Activated CD4-positive, alpha-beta T cell treated with anti-CD3 and anti-CD28 coated beads, Interleukin-2, amount 10 ng/mL, durations not matched to agents 7 days and 5 days (primary cell): ENCODE measurements around the gene SLC7A8. TPM values are rescaled to one million over a fixed set of nuclear protein-coding genes. Genes with fewer than 3 reads are reported as not detected.

Experiments
- CTCF ChIA-PET: fragments of 350-600 bp; sonication (Branson Sonifier 250); formaldehyde crosslinking; loops from one replicate; lab custom pipeline; 2021; ENCODE audit warnings: antibody characterized with exemption; lab: Charles Lee
- POLR2A ChIA-PET: fragments of 350-600 bp; sonication (Branson Sonifier 250); formaldehyde crosslinking; loops from one replicate; lab custom pipeline; 2021; ENCODE audit warnings: antibody characterized with exemption; lab: Charles Lee
- DNase-seq: peaks from one replicate; pipeline ENCODE4 v3.0.0-alpha.2; 2020
- H3K27ac Mint-ChIP-seq: one replicate; pipeline ENCODE4 v1.8.0; 2021; ENCODE audit warnings: mild to moderate bottlenecking, moderate library complexity, mixed read lengths
- H3K27me3 Mint-ChIP-seq: one replicate; pipeline ENCODE4 v1.8.0; 2021; ENCODE audit warnings: mixed read lengths
- H3K36me3 Mint-ChIP-seq: one replicate; pipeline ENCODE4 v1.8.0; 2021; ENCODE audit warnings: low read depth, mixed read lengths
- H3K4me1 Mint-ChIP-seq: one replicate; pipeline ENCODE4 v1.8.0; 2021; ENCODE audit warnings: mixed read lengths
- H3K4me3 Mint-ChIP-seq: one replicate; pipeline ENCODE4 v1.8.0; 2021; ENCODE audit warnings: mild to moderate bottlenecking, moderate library complexity, mixed read lengths
- H3K9me3 Mint-ChIP-seq: one replicate; pipeline ENCODE4 v1.8.0; 2021; ENCODE audit warnings: mixed read lengths
- total RNA-seq, 2 experiments: library from RNA; stranded (reverse); gene quantifications; one replicate each; pipeline ENCODE4 v1.2.3, GENCODE V29; 2021

Gene SLC7A8
- total RNA-seq, 2 experiments from 2014 or later = 0.27 to 0.64 TPM

DNA sequence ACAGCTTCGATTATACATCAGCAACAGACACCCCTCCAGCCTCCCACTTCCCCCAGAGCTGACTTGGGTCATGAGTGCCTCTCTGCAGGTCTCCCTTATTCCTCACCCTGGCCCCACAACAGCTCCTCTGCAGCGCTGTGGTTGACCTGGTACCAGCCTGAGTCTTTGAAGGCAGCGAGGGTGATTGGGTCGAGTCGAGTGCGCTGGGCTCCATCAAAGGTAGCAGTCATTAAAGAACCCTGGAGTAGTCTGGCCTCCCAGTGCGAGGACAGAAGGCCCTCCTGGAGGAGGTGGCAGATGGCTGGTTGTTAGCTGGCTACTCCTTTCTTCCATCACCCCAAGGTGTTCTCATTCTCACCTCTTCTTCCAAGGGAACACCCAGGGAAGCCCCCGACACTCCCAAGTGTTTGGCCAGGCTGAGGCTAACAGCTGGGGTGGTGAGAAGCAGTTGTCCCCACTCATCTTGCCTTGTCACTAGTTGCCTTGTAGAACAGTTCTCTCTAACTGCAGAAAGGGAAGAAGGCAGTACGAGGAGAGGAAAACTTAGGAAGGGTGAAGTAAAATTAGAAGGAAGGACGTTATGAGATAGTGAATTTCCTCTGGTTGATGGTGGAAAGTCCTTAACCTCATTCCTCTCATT, 81.4 kb downstream of the SLC7A8 start:
- no peaks in the 10 kb centered on the region for H3K9me3 Mint-ChIP-seq
- peaks cover 10% of the 10 kb centered on the region for H3K4me1 Mint-ChIP-seq
- no peak overlapping the region for H3K4me3 Mint-ChIP-seq
- H3K27ac Mint-ChIP-seq = no peak overlapping the region
- no peaks in the 10 kb centered on the region for H3K27me3 Mint-ChIP-seq
- peaks cover 18% of the 10 kb centered on the region for H3K36me3 Mint-ChIP-seq
- ChIA-PET POLR2A (no interaction called here), CTCF (interaction anchor here (1.3 to 3.2 kb wide), 2 partner anchors 15 to 19 kb away, joined by 3 to 12 read pairs; no protein-coding TSS in a partner anchor)
- no peak for DNase-seq

DNA sequence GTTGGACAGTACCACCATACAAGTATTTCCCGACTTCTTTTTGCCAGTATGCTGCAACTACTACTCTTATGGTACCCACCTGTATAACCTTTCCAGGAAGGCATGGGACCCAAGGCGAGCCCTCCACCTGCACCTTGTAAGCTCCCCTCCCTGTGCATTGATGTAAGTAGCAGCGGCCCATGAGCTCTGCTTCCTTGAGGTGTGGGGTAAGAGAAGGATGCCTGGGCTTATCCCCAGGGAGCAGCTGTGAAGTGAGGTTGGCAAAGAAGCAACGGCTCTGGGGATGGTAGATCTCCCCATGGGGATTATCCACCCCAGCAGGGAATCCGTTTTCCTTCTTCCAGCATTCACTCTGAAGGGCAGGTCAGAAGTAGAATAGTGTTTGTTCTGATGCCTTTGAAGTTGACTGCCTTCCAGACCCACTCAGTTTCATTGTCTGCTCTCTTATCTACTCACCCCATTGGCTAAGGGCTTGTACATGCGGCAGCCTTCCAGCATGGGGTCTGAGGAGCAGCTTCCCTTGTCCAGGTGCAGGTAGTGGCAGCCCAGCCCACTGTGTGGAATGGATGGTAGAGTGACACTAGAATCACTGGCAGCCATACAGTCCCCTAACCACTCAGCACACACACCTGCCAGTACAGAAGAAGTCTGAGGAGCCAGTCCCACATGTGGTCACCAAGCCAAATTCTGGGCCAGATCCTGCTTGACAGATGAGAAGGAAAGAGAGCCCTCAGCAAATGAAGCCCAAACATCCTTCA, 82.1 kb downstream of the SLC7A8 start:
- ChIA-PET POLR2A (no interaction called here), CTCF (interaction anchor here (1.2 to 3.2 kb wide), 2 partner anchors 9 to 19 kb away, joined by 6 to 12 read pairs; no protein-coding TSS in a partner anchor)
- H3K27me3 Mint-ChIP-seq = no peaks in the 10 kb centered on the region
- peaks cover 17% of the 10 kb centered on the region for H3K4me1 Mint-ChIP-seq
- H3K27ac Mint-ChIP-seq = no peak overlapping the region
- no peak overlapping the region for H3K4me3 Mint-ChIP-seq
- peaks cover 23% of the 10 kb centered on the region for H3K36me3 Mint-ChIP-seq
- no peaks in the 10 kb centered on the region for H3K9me3 Mint-ChIP-seq
- no peak for DNase-seq

DNA sequence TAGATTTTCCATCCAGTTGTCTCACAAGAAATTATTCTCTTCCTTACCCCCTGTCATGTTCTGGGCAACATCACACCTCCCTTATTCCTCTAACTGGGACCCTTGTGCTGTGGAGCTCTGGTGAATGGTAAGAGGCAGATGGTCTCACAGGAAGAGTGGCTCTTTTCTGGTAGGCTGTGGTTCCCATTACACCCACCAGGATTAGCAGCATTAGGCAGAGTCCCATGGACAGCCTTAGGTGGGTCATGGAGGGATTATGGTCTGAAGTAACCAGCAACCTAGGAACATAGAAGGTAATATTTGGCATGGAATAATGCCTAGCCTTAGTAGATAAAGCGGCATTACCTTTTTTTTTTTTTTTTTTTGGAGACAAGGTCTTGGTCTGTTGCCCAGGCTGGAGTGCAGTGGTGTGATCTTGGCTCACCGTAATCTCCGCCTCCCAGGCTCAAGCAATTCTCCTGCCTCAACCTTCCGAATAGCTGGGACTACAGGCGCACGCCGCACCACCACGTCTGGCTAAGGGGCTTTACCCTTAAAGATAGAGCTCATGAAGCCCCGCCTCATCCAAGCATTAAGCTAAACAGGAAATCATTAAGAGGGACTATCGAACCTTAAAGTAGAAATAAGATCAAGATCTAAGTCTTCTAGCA, 84.1 kb downstream of the SLC7A8 start:
- Mint-ChIP-seq H3K27ac (no peak overlapping the region), H3K4me3 (no peak overlapping the region), H3K27me3 (no peaks in the 10 kb centered on the region), H3K9me3 (no peaks in the 10 kb centered on the region), H3K4me1 (peaks cover 17% of the 10 kb centered on the region), H3K36me3 (peaks cover 23% of the 10 kb centered on the region)
- no peak for DNase-seq
- CTCF ChIA-PET = interaction anchor here (0.6 to 3.9 kb wide), 3 partner anchors 21 to 99 kb away, joined by 3 to 15 read pairs (median 3); no protein-coding TSS in a partner anchor
- POLR2A ChIA-PET = interaction anchor here (0.7 kb wide), 1 partner anchor 83 kb away, joined by 3 read pairs; no protein-coding TSS in a partner anchor

DNA sequence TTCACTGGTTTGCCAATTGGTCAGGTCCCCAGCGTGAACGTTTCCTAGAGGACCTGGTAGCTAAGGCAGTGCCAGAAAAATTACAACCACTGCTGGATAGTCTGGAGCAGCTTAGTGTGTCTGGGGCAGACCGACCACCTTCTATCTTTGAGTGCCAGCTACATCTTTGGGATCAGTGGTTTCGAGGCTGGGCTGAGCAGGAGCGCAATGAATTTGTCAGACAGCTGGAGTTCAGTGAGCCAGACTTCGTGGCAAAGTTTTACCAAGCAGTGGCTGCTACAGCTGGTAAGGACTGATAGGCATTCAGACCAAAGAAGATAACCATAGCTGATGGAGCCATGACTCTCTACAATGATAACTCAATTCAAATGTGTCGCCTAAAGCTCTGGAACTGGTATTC, 85.7 kb downstream of the SLC7A8 start:
- ChIA-PET POLR2A (no interaction called here), CTCF (interaction anchor here (1.1 to 3.9 kb wide), 3 partner anchors 23 to 39 kb away, joined by 4 to 15 read pairs (median 4); no protein-coding TSS in a partner anchor)
- Mint-ChIP-seq H3K9me3 (no peaks in the 10 kb centered on the region), H3K27me3 (no peaks in the 10 kb centered on the region), H3K27ac (no peak overlapping the region), H3K4me1 (peaks cover 27% of the 10 kb centered on the region), H3K36me3 (peaks cover 28% of the 10 kb centered on the region), H3K4me3 (no peak overlapping the region)
- no peak for DNase-seq

DNA sequence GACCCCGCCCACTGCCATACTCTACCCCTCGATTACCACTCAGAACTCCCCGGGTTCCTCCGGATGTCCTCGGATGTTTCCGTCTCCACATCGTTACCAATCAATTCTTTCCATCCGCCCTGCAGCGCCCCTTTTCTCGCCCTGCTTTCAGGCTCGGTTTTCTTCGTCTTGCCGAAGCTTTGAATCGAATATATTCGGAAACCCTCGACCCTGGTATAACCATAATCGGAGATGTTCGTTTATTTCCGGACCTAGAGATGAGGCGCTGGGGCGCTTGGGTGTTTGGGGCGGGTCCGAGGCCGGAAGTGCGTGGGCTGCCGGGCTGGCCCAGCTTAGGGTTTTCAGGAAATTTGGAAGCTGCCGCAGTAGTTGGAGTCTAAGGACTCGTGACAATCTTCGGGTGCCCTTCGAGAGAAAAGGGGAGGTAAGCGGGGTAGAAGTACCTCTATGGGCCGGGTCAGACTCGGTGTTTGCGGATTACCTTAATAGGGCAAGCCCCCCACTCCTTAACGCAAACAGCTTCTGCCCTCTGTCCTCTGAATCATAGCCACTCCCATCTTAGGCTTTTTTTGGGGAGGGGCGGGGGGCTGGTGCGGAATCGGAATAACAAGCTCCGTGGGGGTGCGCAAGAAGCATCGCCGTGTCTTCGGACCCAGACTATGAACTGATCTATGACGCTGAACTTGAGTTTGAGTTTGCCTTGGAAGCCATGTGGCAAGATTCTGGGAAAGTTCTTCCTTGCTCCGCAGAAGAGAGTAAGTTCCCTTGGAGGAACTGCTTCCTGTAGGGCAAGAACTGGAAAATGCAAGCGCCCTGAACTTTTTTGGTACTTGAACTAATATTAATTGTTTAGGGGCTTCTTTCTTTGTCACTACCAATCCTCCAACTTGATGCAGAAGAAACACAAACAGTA, 88.0 kb downstream of the SLC7A8 start, which contains the start of gene C14orf119:
C14orf119 (plus strand) TSS at position 310 of the 913 bp plus-strand sequence. CDS start 2,154 bp downstream, outside the sequence.
- DNase-seq = peak; percentile 100
- no peaks in the 10 kb centered on the region for H3K27me3 Mint-ChIP-seq
- peaks cover 41% of the 10 kb centered on the region for H3K36me3 Mint-ChIP-seq
- H3K9me3 Mint-ChIP-seq = no peaks in the 10 kb centered on the region
- CTCF ChIA-PET = interaction anchor here (0.6 to 2.8 kb wide), 10 partner anchors 8 to 445 kb away, joined by 3 to 19 read pairs (median 6); partner anchors contain the start of gene CDH24
- POLR2A ChIA-PET = interaction anchor here (0.8 to 1.4 kb wide), 7 partner anchors 24 to 506 kb away, joined by 3 to 12 read pairs (median 6); partner anchors contain the start of genes CEBPE and PABPN1
- H3K4me3 Mint-ChIP-seq = no peak within 1 kb of the TSS
- no peak within 1 kb of the TSS for H3K27ac Mint-ChIP-seq
- peaks cover 34% of the 10 kb centered on the region for H3K4me1 Mint-ChIP-seq

DNA sequence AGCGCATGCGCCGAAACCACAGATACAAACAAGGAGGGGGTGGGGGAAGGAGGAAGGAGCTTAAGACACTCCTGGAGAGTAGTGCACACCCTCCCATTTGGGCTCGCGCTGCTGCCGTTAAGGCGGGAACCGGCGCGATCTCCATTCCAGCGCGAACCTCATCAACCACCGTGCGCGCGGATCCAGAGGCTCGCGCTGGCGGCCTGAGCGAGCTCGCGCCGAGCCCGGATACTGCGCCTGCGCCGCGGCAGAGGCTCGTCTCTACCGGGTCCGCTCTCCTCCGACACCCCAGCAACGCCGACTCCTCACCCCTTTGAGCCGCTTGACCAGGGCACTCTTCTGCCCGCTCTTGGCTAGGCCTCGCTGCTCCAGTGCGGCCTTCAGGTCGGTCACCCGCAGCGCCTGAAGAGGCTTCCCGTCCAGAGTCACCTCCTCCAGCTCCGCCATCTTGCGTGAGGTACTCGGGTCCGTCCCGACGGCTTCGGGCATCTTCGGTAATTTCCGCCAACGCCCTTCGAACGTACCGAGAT, 88.7 kb downstream of the SLC7A8 start, which contains the start of gene ACIN1:
ACIN1 (minus strand) TSS at position 471 of the 530 bp plus-strand sequence; CDS start at position 447, 24 bp downstream.
- ChIA-PET POLR2A (interaction anchor here (0.5 to 1.4 kb wide), 8 partner anchors 18 to 502 kb away, joined by 3 to 12 read pairs (median 4); partner anchors contain the start of genes CEBPE and PABPN1), CTCF (interaction anchor here (0.6 to 2.8 kb wide), 10 partner anchors 9 to 446 kb away, joined by 3 to 19 read pairs (median 6); partner anchors contain the start of gene CDH24)
- H3K4me1 Mint-ChIP-seq = peaks cover 35% of the 10 kb centered on the region
- H3K9me3 Mint-ChIP-seq = no peaks in the 10 kb centered on the region
- DNase-seq = peak; percentile 79
- H3K27ac Mint-ChIP-seq = no peak within 1 kb of the TSS
- H3K4me3 Mint-ChIP-seq = no peak within 1 kb of the TSS
- peaks cover 48% of the 10 kb centered on the region for H3K36me3 Mint-ChIP-seq
- H3K27me3 Mint-ChIP-seq = no peaks in the 10 kb centered on the region

DNA sequence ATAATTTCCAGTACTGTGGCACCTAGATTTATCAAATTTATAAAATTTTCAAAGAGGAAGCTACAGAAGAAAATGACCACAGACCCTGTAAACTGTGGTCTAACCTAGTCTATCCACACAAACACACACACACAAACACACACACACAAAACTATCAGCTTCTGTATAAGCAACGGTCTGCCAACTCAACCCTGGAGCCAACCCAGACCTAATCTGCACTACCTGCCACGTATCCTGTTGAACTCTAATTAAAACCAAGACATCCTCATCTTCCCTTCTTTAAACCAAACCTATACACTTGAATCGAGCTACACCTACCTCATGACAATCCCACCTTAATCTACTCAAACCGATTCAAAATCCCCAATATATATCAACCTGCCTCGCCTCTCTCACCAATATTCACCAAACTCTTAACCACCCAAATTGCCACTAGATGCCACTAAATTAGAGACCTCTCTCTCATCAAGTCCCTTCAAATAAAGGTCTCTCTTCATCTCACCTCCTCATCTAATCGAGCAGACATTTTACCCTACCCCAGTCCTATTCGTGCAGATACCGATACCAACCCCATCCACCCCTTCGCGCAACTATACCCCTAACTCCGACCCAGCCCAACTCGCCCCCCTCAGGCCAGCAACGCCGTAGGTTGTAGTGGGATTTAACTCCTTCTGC, 89.3 kb downstream of the SLC7A8 start:
- Mint-ChIP-seq H3K4me3 (no peak overlapping the region), H3K27ac (no peak overlapping the region), H3K36me3 (peaks cover 52% of the 10 kb centered on the region), H3K9me3 (no peaks in the 10 kb centered on the region), H3K27me3 (no peaks in the 10 kb centered on the region), H3K4me1 (peaks cover 39% of the 10 kb centered on the region)
- ChIA-PET POLR2A (interaction anchor here (0.5 to 1.4 kb wide), 7 partner anchors 17 to 501 kb away, joined by 3 to 12 read pairs (median 3); partner anchors contain the start of gene CEBPE), CTCF (interaction anchor here (0.6 to 2.8 kb wide), 9 partner anchors 9 to 107 kb away, joined by 3 to 19 read pairs (median 8); partner anchors contain the start of gene CDH24)
- no peak for DNase-seq

DNA sequence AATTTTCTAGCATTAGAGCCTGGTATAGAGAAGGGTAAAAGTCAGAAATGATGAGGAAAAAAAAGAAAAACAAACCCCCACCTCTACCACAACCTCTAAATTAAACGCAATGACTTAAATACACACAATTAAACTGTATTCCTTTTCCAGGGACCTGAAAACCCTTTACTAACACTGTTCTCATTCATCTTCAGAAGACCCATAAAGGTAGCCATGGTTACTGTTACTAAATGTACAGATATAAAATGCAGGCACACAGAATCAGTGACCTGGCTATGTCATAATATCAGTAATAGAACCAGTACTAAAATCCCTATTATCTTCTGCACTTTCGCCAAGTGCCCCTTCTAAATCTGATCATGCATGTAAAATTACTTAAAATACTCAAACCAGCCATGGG, 89.9 kb downstream of the SLC7A8 start:
- ChIA-PET POLR2A (no interaction called here), CTCF (interaction anchor here (2.3 to 2.8 kb wide), 3 partner anchors 16 to 35 kb away, joined by 11 to 19 read pairs (median 16); partner anchors contain the start of gene CDH24)
- DNase-seq = no peak
- Mint-ChIP-seq H3K9me3 (no peaks in the 10 kb centered on the region), H3K36me3 (peaks cover 50% of the 10 kb centered on the region), H3K27ac (no peak overlapping the region), H3K4me1 (peaks cover 39% of the 10 kb centered on the region), H3K4me3 (no peak overlapping the region), H3K27me3 (no peaks in the 10 kb centered on the region)

DNA sequence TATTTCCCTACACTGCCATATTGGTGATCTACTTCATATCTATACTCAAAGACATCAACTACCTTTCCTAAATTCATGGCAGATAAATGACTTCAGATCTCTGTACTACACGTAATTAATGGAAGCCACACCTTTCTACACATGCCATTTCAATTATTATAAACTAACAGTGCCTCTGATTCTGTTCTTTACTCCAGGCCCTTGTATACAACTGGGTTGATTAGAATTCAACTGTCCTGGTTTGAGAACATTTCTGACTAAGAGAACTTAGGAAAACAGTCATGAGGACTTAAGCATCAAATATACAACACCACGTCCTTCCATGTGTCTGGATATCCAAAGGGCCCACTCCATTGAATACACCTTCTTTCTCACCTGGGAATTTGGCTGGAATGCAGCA, 90.4 kb downstream of the SLC7A8 start:
- H3K36me3 Mint-ChIP-seq = peaks cover 50% of the 10 kb centered on the region
- no peaks in the 10 kb centered on the region for H3K27me3 Mint-ChIP-seq
- ChIA-PET CTCF (interaction anchor here (1.8 to 4.1 kb wide), 2 partner anchors 16 to 25 kb away, joined by 5 to 21 read pairs; no protein-coding TSS in a partner anchor), POLR2A (no interaction called here)
- no peak for DNase-seq
- H3K4me3 Mint-ChIP-seq = no peak overlapping the region
- H3K4me1 Mint-ChIP-seq = peaks cover 39% of the 10 kb centered on the region
- H3K27ac Mint-ChIP-seq = peak overlapping the region; percentile 61
- no peaks in the 10 kb centered on the region for H3K9me3 Mint-ChIP-seq

DNA sequence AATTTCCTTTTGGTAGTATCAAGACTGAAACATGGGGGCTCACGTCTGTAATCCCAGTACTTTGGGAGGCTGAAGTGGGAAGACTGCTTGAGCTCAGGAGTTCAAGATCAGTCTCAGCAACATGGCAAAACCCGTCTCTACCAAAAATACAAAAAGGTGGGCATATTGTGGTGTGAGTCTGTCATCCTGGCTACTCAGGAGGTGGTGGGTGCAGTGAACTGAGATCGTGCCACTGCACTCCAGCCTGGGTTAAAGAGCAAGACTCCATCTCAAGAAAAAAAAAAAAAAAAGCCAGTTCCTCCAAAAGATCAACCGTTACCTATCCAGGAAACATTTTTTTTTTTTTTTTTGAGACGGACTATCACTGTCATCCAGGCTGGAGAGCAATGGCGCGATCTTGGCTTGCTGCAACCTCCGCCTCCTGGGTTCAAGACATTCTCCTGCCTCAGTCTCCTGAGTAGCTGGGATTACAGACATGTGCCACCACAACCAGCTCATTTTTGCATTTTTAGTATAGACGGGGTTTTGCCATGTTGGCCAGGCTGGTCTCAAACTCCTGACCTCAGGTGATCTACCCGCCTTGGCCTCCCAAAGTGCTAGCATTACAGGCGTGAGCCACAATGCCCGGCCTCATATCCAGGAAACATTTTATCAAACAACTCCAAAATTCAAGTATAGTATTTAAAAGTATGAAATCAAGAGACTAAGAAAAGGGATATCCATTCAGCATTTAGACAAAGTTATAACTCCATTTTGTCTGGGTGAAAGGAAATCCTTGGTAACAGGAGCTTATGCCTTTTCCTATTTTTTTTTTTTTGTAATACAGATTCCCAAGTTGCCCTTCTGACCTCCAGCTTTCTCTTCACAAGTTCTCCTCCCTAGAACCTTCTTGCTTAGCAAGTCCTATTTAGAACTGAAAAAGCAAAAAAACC, 91.9 kb downstream of the SLC7A8 start:
- Mint-ChIP-seq H3K27ac (no peak overlapping the region), H3K4me3 (no peak overlapping the region), H3K36me3 (peaks cover 48% of the 10 kb centered on the region), H3K27me3 (no peaks in the 10 kb centered on the region), H3K9me3 (no peaks in the 10 kb centered on the region), H3K4me1 (peaks cover 30% of the 10 kb centered on the region)
- DNase-seq = no peak
- POLR2A ChIA-PET = no interaction called here
- CTCF ChIA-PET = interaction anchor here (0.5 to 4.1 kb wide), 8 partner anchors 14 to 396 kb away, joined by 3 to 21 read pairs (median 4); no protein-coding TSS in a partner anchor
